ENCODE data around the gene S100B.

Gene S100B

GRCh38 chr21:46552865-46553379 lies 52.0 kb downstream of the S100B start:
- WGBS, 2 experiments (ENCODE audit: insufficient coverage in 2 of 2): 95 to 96% methylated on average over 4 of the region's 5 CpGs
- H3K9me3 ChIP-seq (ENCODE audit: control insufficient read depth, low read length): no peaks in the 10 kb centered on the region
- H3K4me3 ChIP-seq (ENCODE audit: extremely low read depth, insufficient read depth, low read length, poor library complexity, severe bottlenecking): no peak overlapping the region
- H3K4me1 ChIP-seq (ENCODE audit: control insufficient read depth, insufficient read depth, low read length, poor library complexity, severe bottlenecking): no peaks in the 10 kb centered on the region
- no peak overlapping the region for H3K27ac ChIP-seq (ENCODE audit: low read depth, low read length, severe bottlenecking)
- H3K36me3 ChIP-seq (ENCODE audit: control insufficient read depth, insufficient read depth, low read length): peaks cover 97% of the 10 kb centered on the region

GRCh38 chr21:46552274-46552673 lies 52.6 kb downstream of the S100B start:
- peaks cover 97% of the 10 kb centered on the region for H3K36me3 ChIP-seq (ENCODE audit: control insufficient read depth, insufficient read depth, low read length)
- H3K27ac ChIP-seq (ENCODE audit: low read depth, low read length, severe bottlenecking): peak overlapping the region; percentile 8
- no peaks in the 10 kb centered on the region for H3K9me3 ChIP-seq (ENCODE audit: control insufficient read depth, low read length)
- H3K4me1 ChIP-seq (ENCODE audit: control insufficient read depth, insufficient read depth, low read length, poor library complexity, severe bottlenecking): no peaks in the 10 kb centered on the region
- WGBS, 2 experiments (ENCODE audit: insufficient coverage in 2 of 2): 100% methylated on average over 1 to 5 of the region's 5 CpGs
- H3K4me3 ChIP-seq (ENCODE audit: extremely low read depth, insufficient read depth, low read length, poor library complexity, severe bottlenecking): no peak overlapping the region

- H3K4me3 ChIP-seq (ENCODE audit: extremely low read depth, insufficient read depth, low read length, poor library complexity, severe bottlenecking): no peak overlapping the region
- no peaks in the 10 kb centered on the region for H3K9me3 ChIP-seq (ENCODE audit: control insufficient read depth, low read length)
- H3K4me1 ChIP-seq (ENCODE audit: control insufficient read depth, insufficient read depth, low read length, poor library complexity, severe bottlenecking): no peaks in the 10 kb centered on the region
- WGBS, 2 experiments (ENCODE audit: insufficient coverage in 2 of 2): 93 to 96% methylated on average over 20 to 21 of the region's 24 CpGs
- H3K27ac ChIP-seq (ENCODE audit: low read depth, low read length, severe bottlenecking): peak overlapping the region; percentile 8
- H3K36me3 ChIP-seq (ENCODE audit: control insufficient read depth, insufficient read depth, low read length): peaks cover 97% of the 10 kb centered on the region
Observed at GRCh38 chr21:46551636-46552241, 53.1 kb downstream of the S100B start.

DNA sequence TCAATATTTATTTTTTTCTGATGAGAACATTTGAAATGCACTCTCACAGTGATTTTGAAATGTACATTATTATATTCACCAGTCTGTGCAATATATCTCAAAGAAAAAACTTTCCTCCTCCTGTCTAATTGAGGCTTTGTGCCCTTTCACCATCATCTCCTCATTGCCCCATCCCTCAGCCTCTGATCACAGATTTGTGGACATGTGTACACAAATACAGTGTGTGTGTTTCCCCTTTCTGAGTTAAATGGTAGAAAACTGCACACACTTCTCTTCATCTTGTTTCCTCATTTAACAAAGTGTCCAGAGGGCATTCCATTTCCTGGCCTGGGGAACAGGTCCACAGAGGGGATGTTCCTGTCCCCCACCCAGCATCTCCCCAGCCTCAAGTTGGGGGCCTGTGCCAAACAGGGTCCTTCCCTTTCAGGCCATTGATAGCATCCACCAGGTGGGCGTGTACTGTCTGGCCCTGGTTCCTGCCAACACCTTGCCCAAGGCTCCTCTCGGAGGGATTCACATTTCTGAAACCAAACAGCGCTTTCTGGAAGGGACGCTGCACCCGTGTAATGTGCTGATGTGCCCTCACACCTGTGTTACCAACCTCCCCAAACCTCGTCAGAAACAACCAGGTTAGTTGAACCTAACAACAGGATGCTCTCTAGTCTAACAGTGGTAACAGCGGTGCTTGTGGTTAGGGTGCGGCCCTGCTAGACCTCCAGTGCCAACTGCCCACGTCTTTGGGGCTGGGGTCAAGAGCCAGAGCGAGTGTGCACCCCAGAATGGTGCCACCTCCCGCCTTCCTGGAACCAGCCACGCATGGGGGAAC lies 54.6 kb downstream of the S100B start:
- WGBS, 2 experiments (ENCODE audit: insufficient coverage in 2 of 2): 97% methylated on average over 12 of the region's 12 CpGs
- H3K27ac ChIP-seq (ENCODE audit: low read depth, low read length, severe bottlenecking): no peak overlapping the region
- peaks cover 97% of the 10 kb centered on the region for H3K36me3 ChIP-seq (ENCODE audit: control insufficient read depth, insufficient read depth, low read length)
- H3K4me3 ChIP-seq (ENCODE audit: extremely low read depth, insufficient read depth, low read length, poor library complexity, severe bottlenecking): no peak overlapping the region
- H3K4me1 ChIP-seq (ENCODE audit: control insufficient read depth, insufficient read depth, low read length, poor library complexity, severe bottlenecking): no peaks in the 10 kb centered on the region
- no peaks in the 10 kb centered on the region for H3K9me3 ChIP-seq (ENCODE audit: control insufficient read depth, low read length)

GRCh38 chr21:46549650-46550049 lies 55.2 kb downstream of the S100B start:
- no peak overlapping the region for H3K4me3 ChIP-seq (ENCODE audit: extremely low read depth, insufficient read depth, low read length, poor library complexity, severe bottlenecking)
- H3K4me1 ChIP-seq (ENCODE audit: control insufficient read depth, insufficient read depth, low read length, poor library complexity, severe bottlenecking): no peaks in the 10 kb centered on the region
- H3K36me3 ChIP-seq (ENCODE audit: control insufficient read depth, insufficient read depth, low read length): peaks cover 97% of the 10 kb centered on the region
- 96% methylated on average over 12 to 16 of the region's 18 CpGs for WGBS, 2 experiments (ENCODE audit: insufficient coverage in 2 of 2)
- no peaks in the 10 kb centered on the region for H3K9me3 ChIP-seq (ENCODE audit: control insufficient read depth, low read length)
- H3K27ac ChIP-seq (ENCODE audit: low read depth, low read length, severe bottlenecking): no peak overlapping the region

Data from mesodermal cell (in vitro differentiated cells).